HepG2 (cell line): ENCODE measurements around the gene SAMD4A. TPM values are rescaled to one million over a fixed set of nuclear protein-coding genes. Genes with fewer than 3 reads are reported as not detected.

Experiments used
- AHDC1 ChIP-seq: sonication (generic); formaldehyde crosslinking; IDR thresholded peaks from 2 replicates; pipeline ENCODE4 v1.5.1; 2020; ENCODE audit warnings: mild to moderate bottlenecking, missing genetic modification reagents, borderline replicate concordance
- ARID3A ChIP-seq: IDR thresholded peaks from 2 replicates; pipeline ENCODE4 v1.6.1; 2012; ENCODE audit warnings: low read depth, low read length, improper control_type of control experiment
- ATF7 ChIP-seq, 2 experiments: fragments of 450-650 bp in 1 of 2; sonication (generic) in 1 of 2; formaldehyde crosslinking in 1 of 2; IDR thresholded peaks; 2 replicates each; pipeline versions ENCODE4 v1.4.0 to v1.6.1; 2016 to 2020; ENCODE audit warnings: antibody characterized with exemption in 1 of 2, mild to moderate bottlenecking in 1 of 2, missing genetic modification reagents in 1 of 2
- CREM ChIP-seq, 2 experiments: sonication (generic) in 1 of 2; formaldehyde crosslinking in 1 of 2; IDR thresholded peaks; 2 replicates each; pipeline versions ENCODE4 v1.4.0 to v1.6.1; 2016 to 2020; ENCODE audit warnings: antibody characterized with exemption in 1 of 2, mild to moderate bottlenecking in 1 of 2, missing genetic modification reagents in 1 of 2
- EP300 ChIP-seq, 3 experiments: sonication (generic) in 1 of 3; formaldehyde crosslinking in 1 of 3; IDR thresholded peaks; 2 replicates each; pipeline versions ENCODE4 v1.5.1 to v1.6.1; 2011 to 2020; ENCODE audit warnings: low read depth in 2 of 3, low read length in 2 of 3, borderline replicate concordance in 1 of 3, improper control_type of control experiment in 1 of 3, mild to moderate bottlenecking in 1 of 3, missing genetic modification reagents in 1 of 3, moderate library complexity in 1 of 3
- FOXA1 ChIP-seq, 2 experiments: fragments of 450-650 bp in 1 of 2; sonication (generic) in 1 of 2; formaldehyde crosslinking in 1 of 2; IDR thresholded peaks; 2 replicates each; pipeline versions ENCODE4 v1.4.0 to v1.6.1; 2016 to 2020; ENCODE audit warnings: missing genetic modification reagents in 1 of 2
- HMG20A ChIP-seq: IDR thresholded peaks from 2 replicates; pipeline ENCODE4 v1.6.1; 2016; ENCODE audit warnings: borderline replicate concordance
- MYPOP ChIP-seq: sonication (generic); formaldehyde crosslinking; IDR thresholded peaks from 2 replicates; pipeline ENCODE4 v1.8.1; 2023; ENCODE audit warnings: mild to moderate bottlenecking, moderate library complexity, missing genetic modification reagents
- NAIF1 ChIP-seq: sonication (generic); formaldehyde crosslinking; IDR thresholded peaks from 2 replicates; pipeline ENCODE4 v1.5.0; 2020; ENCODE audit warnings: mild to moderate bottlenecking, missing genetic modification reagents, borderline replicate concordance
- NFIC ChIP-seq: IDR thresholded peaks from 2 replicates; pipeline ENCODE4 v1.6.1; 2012; ENCODE audit warnings: mild to moderate bottlenecking, low read length, inconsistent platforms
- NR2C2 ChIP-seq: sonication (generic); formaldehyde crosslinking; IDR thresholded peaks from 2 replicates; pipeline ENCODE4 v1.4.0; 2020; ENCODE audit warnings: missing genetic modification reagents, mild to moderate bottlenecking, moderate library complexity, borderline replicate concordance
- SOX5 ChIP-seq: IDR thresholded peaks from 2 replicates; pipeline ENCODE4 v1.6.1; 2016; ENCODE audit warnings: borderline replicate concordance
- SP5 ChIP-seq: IDR thresholded peaks from 2 replicates; pipeline ENCODE4 v1.6.1; 2016; ENCODE audit warnings: low read depth, borderline replicate concordance
- XBP1 ChIP-seq: sonication (generic); formaldehyde crosslinking; IDR thresholded peaks from 2 replicates; pipeline ENCODE4 v1.5.0; 2020; ENCODE audit warnings: missing genetic modification reagents
- ZFP90 ChIP-seq: sonication (generic); formaldehyde crosslinking; IDR thresholded peaks from 2 replicates; pipeline ENCODE4 v1.8.0; 2022; ENCODE audit warnings: missing genetic modification reagents, mild to moderate bottlenecking, inconsistent platforms, borderline replicate concordance
- ZNF101 ChIP-seq: sonication (generic); formaldehyde crosslinking; IDR thresholded peaks from 2 replicates; pipeline ENCODE4 v1.4.0; 2020; ENCODE audit warnings: mild to moderate bottlenecking, low read depth, missing genetic modification reagents, borderline replicate concordance
- ZNF264 ChIP-seq: sonication (generic); formaldehyde crosslinking; IDR thresholded peaks from 2 replicates; pipeline ENCODE4 v1.4.0; 2020; ENCODE audit warnings: missing genetic modification reagents
- ZNF550 ChIP-seq: sonication (generic); formaldehyde crosslinking; IDR thresholded peaks from 2 replicates; pipeline ENCODE4 v1.4.0; 2020; ENCODE audit warnings: mild to moderate bottlenecking, missing genetic modification reagents, borderline replicate concordance
- ZNF639 ChIP-seq: conservative IDR thresholded peaks from 2 replicates; pipeline ENCODE4 v1.6.1; 2018; ENCODE audit warnings: missing genetic modification reagents
- polyA plus RNA-seq, 8 experiments: library from polyadenylated mRNA; depleted of rRNA in 3 of 8; stranded (reverse) in 7 of 8; unstranded in 1 of 8; fragments of >200 nt; fragmentation: Illumina TruSeq in 4 of 8; extraction: Trizol in 4 of 8; gene quantifications; 2 replicates each; pipeline versions ENCODE4 v1.2.1 to v1.2.3, GENCODE V29; 2011 to 2016; ENCODE audit warnings: low read depth in 4 of 8, missing spikeins in 1 of 8, mixed read lengths in 1 of 8; ENCODE audit not compliant: insufficient read depth in 1 of 8
- total RNA-seq, 5 experiments: library from RNA; depleted of rRNA; stranded (reverse); fragments of >200 nt; fragmentation: Illumina TruSeq; extraction: Trizol; gene quantifications; 2 replicates each; pipeline ENCODE4 v1.2.3, GENCODE V29; 2016; ENCODE audit warnings: low read depth in 1 of 5

The SAMD4A gene
- total and polyA plus RNA-seq, 2 of the 13 experiments (the other 11 are each of a cell fraction or from before 2014, with no cell fraction given) = 11.8 to 13.0 TPM

GRCh38 chr14:54537651-54538050, 29.3 kb upstream of the SAMD4A start (continued):
- TF ChIP-seq ATF7 (IDR thresholded peaks at IDR 0.05) = no peak
- TF ChIP-seq ATF7 (CRISPR knock-in tag; IDR thresholded peaks at IDR 0.05) = no peak
- TF ChIP-seq AHDC1 (CRISPR knock-in tag) = peak; percentile 54; the same call in 1 of the 2 replicates
- no peak for TF ChIP-seq ZFP90 (CRISPR knock-in tag)
- TF ChIP-seq FOXA1 (IDR thresholded peaks at IDR 0.05) = peak; percentile 80
- TF ChIP-seq FOXA1 (CRISPR knock-in tag; IDR thresholded peaks at IDR 0.05) = peak; percentile 76
- no peak for TF ChIP-seq NR2C2 (CRISPR knock-in tag)
- peak; percentile 88 for TF ChIP-seq ARID3A
- no peak for TF ChIP-seq ZNF639 (CRISPR knock-in tag)
- 0 out of 2 replicates have a peak, but pooled peaks have one; percentile 36 for TF ChIP-seq NAIF1 (CRISPR knock-in tag)
- no peak for TF ChIP-seq MYPOP (CRISPR knock-in tag)
- 0 out of 2 replicates have a peak, but pooled peaks have one; percentile 13 for TF ChIP-seq ZNF264
- TF ChIP-seq HMG20A = peak; percentile 83; the same call in 1 of the 2 replicates
- peak; percentile 70; the same call in 1 of the 2 replicates for TF ChIP-seq SOX5 (CRISPR knock-in tag)
- no peak for TF ChIP-seq XBP1 (CRISPR knock-in tag)
- TF ChIP-seq NFIC = peak; percentile 85
- peak; percentile 69 for TF ChIP-seq CREM (IDR thresholded peaks at IDR 0.05)
- TF ChIP-seq CREM (CRISPR knock-in tag; IDR thresholded peaks at IDR 0.05) = no peak
- TF ChIP-seq ZNF101 = no peak
- peak in 1 of 2 experiments; percentile 67; a peak in 2 of 4 replicates for TF ChIP-seq EP300 (IDR thresholded peaks at IDR 0.05; ENCODE audit: low read depth in 2 of 2, low read length in 2 of 2)
- TF ChIP-seq EP300 (CRISPR knock-in tag; IDR thresholded peaks at IDR 0.05; ENCODE audit: borderline replicate concordance) = no peak
- TF ChIP-seq SP5 = 0 out of 2 replicates have a peak, but pooled peaks have one; percentile 17
- TF ChIP-seq ZNF550 (CRISPR knock-in tag) = no peak
